ENCODE results near the gene AGPAT2.
"Not testable (repeated sequence)": the region's sequence is repeated elsewhere in the genome, so short reads cannot be mapped to it uniquely, and the experiment has no call there.

- TF ChIP-seq CTCF (IDR thresholded peaks at IDR 0.05; ENCODE audit: borderline replicate concordance, extremely low read depth, low read length, poor library complexity, severe bottlenecking); EZH2 (IDR thresholded peaks at IDR 0.05; ENCODE audit: borderline replicate concordance, low read depth, low read length, severe bottlenecking): not testable (repeated sequence)
Observed at GRCh38 chr9:136632491-136633106, 54.7 kb downstream of the AGPAT2 start.

All from DND-41 (cell line).